ENCODE measurements around the gene EPB42.

The EPB42 gene

DNA sequence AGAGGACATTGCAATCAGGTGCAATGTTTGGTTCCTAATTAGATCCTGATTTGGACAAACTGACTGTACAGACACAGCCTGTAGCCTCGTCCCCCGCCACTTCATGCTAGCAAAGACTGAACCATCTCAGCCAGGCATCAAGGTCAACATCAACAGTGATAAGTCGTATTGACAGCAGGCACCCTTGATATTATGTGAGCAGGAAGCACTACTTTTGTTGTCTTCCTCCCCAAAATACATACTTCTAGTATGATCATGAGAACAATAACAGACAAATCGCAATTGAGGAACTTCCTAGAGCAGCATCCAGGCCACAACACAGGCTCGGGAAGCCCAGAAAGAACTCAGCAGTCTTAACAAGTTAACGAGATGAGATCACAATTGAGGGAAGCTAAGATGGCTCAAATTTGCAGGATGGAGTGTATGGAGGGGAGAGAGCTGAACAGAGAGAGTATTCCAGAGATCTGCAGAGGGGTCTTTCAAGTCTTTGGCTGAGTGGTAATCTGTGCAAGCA, 25.5 kb upstream of the EPB42 start:
- TF ChIP-seq, protein P1, sequence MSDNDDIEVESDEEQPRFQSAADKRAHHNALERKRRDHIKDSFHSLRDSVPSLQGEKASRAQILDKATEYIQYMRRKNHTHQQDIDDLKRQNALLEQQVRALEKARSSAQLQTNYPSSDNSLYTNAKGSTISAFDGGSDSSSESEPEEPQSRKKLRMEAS (IDR thresholded peaks at IDR 0.05; ENCODE audit: low read depth, low read length) = no peak
- TF ChIP-seq MYC (IDR thresholded peaks at IDR 0.05; ENCODE audit: low read depth, low read length) (no peak), POLR2A (IDR thresholded peaks at IDR 0.05; ENCODE audit: extremely low read depth, insufficient read length) (no peak)
- TF ChIP-seq, protein P2, sequence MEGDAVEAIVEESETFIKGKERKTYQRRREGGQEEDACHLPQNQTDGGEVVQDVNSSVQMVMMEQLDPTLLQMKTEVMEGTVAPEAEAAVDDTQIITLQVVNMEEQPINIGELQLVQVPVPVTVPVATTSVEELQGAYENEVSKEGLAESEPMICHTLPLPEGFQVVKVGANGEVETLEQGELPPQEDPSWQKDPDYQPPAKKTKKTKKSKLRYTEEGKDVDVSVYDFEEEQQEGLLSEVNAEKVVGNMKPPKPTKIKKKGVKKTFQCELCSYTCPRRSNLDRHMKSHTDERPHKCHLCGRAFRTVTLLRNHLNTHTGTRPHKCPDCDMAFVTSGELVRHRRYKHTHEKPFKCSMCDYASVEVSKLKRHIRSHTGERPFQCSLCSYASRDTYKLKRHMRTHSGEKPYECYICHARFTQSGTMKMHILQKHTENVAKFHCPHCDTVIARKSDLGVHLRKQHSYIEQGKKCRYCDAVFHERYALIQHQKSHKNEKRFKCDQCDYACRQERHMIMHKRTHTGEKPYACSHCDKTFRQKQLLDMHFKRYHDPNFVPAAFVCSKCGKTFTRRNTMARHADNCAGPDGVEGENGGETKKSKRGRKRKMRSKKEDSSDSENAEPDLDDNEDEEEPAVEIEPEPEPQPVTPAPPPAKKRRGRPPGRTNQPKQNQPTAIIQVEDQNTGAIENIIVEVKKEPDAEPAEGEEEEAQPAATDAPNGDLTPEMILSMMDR (IDR thresholded peaks at IDR 0.05; ENCODE audit: low read depth, low read length) = no peak
- H3K4me3 ChIP-seq (ENCODE audit: low read depth, low read length) = no peak overlapping the region
- peak; percentile 61 for DNase-seq (ENCODE audit: low read depth)

DNA sequence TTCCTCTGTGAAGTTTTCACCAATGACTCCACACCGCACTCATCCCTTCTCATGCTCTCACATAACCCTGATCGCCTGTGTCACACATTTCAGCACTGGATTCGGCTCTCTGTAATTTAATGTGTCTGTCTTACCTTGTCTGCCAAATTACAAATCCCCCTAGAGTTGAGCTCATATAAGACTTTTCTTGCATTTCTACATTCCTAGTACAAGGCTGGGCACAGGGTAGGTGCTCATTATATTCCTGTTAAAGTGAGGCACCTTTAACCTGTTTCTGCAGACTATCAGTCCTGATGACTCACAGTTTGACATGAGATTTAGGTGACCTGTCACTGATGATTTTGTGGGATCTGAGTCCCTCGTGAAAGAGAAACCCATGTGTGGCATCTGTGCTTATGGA, 23.3 kb upstream of the EPB42 start:
- no peak for DNase-seq (ENCODE audit: low read depth)
- no peak for TF ChIP-seq MYC (IDR thresholded peaks at IDR 0.05; ENCODE audit: low read depth, low read length)
- TF ChIP-seq, protein P1 (IDR thresholded peaks at IDR 0.05; ENCODE audit: low read depth, low read length) = no peak
- TF ChIP-seq, protein P2 (IDR thresholded peaks at IDR 0.05; ENCODE audit: low read depth, low read length) = no peak
- TF ChIP-seq POLR2A (IDR thresholded peaks at IDR 0.05; ENCODE audit: extremely low read depth, insufficient read length) = no peak

DNA sequence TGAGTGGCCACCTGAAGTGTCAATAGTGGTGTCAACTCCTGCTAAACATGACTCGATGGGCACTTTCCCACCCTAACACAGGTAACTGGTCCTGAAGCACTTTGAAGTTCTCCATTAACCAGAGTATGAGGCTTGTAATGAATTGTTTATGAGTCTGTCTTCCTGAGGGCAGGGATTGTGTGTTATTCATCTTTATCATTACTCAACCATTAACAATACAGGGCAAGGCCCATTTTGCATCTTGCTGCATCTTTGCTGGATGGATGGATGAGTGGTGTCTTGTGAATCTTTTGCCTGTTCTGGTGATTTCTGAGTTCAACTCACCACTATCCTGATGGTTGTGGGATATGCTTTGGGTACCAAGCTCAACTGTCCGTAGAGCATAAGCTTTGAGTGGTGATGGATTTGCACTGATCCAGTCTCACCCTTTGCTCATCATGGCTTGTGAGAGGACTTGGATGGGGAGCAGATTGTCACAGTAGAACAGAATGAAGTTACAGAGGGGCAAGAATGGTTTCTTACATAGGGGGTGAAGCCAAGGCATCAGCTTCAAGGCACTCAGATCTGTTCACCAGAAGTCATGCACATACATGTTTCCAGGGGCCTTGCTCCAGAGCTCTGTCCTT, 22.3 kb upstream of the EPB42 start:
- TF ChIP-seq, protein P2 (IDR thresholded peaks at IDR 0.05; ENCODE audit: low read depth, low read length) = no peak
- TF ChIP-seq POLR2A (IDR thresholded peaks at IDR 0.05; ENCODE audit: extremely low read depth, insufficient read length) (no peak), MYC (IDR thresholded peaks at IDR 0.05; ENCODE audit: low read depth, low read length) (no peak)
- TF ChIP-seq, protein P1 (IDR thresholded peaks at IDR 0.05; ENCODE audit: low read depth, low read length) = no peak
- no peak for DNase-seq (ENCODE audit: low read depth)
- H3K4me3 ChIP-seq (ENCODE audit: low read depth, low read length) = no peak overlapping the region

More for the DNA sequence above, 23.3 kb upstream of the EPB42 start:
- no peak overlapping the region for H3K4me3 ChIP-seq (ENCODE audit: low read depth, low read length)

DNA sequence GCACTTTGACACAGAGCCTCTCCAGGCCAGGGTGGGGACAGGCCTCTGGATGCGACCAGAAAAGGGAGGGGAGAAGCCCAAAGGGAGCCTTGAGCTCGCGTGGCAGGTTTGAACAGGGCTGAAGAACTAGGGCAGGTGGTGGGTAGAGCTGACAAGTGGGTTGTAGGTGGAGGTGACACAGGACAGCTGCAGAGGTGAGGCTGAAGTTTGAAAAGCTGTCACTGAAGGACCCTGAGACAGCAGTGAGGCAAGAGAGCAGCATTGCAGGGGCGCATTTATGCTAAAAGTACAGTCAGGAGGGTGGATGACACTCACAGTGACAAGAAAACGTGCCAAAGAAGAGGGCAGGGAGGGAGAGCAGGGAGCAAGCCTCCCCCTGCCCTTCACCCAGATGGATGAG, 21.8 kb upstream of the EPB42 start:
- TF ChIP-seq POLR2A (IDR thresholded peaks at IDR 0.05; ENCODE audit: extremely low read depth, insufficient read length) (no peak), MYC (IDR thresholded peaks at IDR 0.05; ENCODE audit: low read depth, low read length) (no peak)
- TF ChIP-seq, protein P1 (IDR thresholded peaks at IDR 0.05; ENCODE audit: low read depth, low read length) = no peak
- TF ChIP-seq, protein P2 (IDR thresholded peaks at IDR 0.05; ENCODE audit: low read depth, low read length) = no peak
- DNase-seq (ENCODE audit: low read depth) = no peak

DNA sequence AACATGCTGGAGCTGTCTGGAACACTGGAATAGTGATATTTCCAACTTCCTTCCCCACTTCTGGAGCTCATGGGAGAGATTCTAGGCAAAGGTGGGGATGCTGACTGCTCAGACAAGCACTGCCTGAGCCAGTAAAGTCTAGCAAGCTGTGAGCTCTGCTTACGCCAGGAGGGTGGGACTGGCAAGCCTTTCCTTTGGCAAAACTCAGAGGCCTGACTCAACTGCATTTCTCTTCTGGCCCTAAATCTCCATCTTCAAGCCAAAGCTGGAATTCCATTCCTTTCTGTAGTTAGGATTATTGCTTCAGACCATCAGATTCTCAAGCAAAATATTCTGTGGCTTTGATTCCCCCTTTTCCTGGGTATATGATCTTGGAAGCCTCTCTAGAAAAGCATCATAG, 20.3 kb upstream of the EPB42 start:
- no peak for DNase-seq (ENCODE audit: low read depth)
- no peak overlapping the region for H3K4me3 ChIP-seq (ENCODE audit: low read depth, low read length)
- no peak for TF ChIP-seq MYC (IDR thresholded peaks at IDR 0.05; ENCODE audit: low read depth, low read length)
- no peak for TF ChIP-seq POLR2A (IDR thresholded peaks at IDR 0.05; ENCODE audit: extremely low read depth, insufficient read length)
- TF ChIP-seq, protein P1 (IDR thresholded peaks at IDR 0.05; ENCODE audit: low read depth, low read length) = no peak
- TF ChIP-seq, protein P2 (IDR thresholded peaks at IDR 0.05; ENCODE audit: low read depth, low read length) = no peak

More for the DNA sequence above, 21.8 kb upstream of the EPB42 start:
- no peak overlapping the region for H3K4me3 ChIP-seq (ENCODE audit: low read depth, low read length)
